ENCODE results near the gene ROCK2.

DNA sequence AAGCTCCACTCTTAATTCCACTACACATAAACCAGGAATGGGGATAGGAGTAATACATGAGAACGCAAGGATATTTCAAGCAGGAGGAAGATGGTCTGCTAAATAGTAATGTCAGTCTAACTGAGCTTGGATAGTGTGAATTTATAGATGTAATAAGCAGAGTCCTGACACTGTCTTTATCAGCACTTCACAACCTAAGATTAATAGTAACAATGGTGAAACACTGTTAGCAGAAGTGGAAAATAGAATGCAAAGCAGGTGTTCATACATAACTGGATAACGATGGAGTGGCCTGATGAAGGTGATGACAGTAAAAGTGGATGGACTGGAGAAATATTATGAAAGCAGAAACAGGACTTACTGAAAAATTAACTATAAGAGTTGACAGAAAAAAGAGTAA lies 80.4 kb downstream of the ROCK2 start:
- TF ChIP-seq, protein P1, sequence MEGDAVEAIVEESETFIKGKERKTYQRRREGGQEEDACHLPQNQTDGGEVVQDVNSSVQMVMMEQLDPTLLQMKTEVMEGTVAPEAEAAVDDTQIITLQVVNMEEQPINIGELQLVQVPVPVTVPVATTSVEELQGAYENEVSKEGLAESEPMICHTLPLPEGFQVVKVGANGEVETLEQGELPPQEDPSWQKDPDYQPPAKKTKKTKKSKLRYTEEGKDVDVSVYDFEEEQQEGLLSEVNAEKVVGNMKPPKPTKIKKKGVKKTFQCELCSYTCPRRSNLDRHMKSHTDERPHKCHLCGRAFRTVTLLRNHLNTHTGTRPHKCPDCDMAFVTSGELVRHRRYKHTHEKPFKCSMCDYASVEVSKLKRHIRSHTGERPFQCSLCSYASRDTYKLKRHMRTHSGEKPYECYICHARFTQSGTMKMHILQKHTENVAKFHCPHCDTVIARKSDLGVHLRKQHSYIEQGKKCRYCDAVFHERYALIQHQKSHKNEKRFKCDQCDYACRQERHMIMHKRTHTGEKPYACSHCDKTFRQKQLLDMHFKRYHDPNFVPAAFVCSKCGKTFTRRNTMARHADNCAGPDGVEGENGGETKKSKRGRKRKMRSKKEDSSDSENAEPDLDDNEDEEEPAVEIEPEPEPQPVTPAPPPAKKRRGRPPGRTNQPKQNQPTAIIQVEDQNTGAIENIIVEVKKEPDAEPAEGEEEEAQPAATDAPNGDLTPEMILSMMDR (IDR thresholded peaks at IDR 0.05; ENCODE audit: poor library complexity): no peak
- TF ChIP-seq EZH2phosphoT487 (IDR thresholded peaks at IDR 0.05; ENCODE audit: low read depth, severe bottlenecking, unreplicated experiment): no peak
- no peak for TF ChIP-seq EZH2 (IDR thresholded peaks at IDR 0.05; ENCODE audit: borderline replicate concordance)
